ENCODE results near the gene DHX35. TPM values are rescaled to one million over a fixed set of nuclear protein-coding genes. Genes with fewer than 3 reads are reported as not detected.

Gene DHX35
- total and polyA plus RNA-seq, 12 donors = 3.2 to 12.7 (median 7.9) TPM

DNA sequence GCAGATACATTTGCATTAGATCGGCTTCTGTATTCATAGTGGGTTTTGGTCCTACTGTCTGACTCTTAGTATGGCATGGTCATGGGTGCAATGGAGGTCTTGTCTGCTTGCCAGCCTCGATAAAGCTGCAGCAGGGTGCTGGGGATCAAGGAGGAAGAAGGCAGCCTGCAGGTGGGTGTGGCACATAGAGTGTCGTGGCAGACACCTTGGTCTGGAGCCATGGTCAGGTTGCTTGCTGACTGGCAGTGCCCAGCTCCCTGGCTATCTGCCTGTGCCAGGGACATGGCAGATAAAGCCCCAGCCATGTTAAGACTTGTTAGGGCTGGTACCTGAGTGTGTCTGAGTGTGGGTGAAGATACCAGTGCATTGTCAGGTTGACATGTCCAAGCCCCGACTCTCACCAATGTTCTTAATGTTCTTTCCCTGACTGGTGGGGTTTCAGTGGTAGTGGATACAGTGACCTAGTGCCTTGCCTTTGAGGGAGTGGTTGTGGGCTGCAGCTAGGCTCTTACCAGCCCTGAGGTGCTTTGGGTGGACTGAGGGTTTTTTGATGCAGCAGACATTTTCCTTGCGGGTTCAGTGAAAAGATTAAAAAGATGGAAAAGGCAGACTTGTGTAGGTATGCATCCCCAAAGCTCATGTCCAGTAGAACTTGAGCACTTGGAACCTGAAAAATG lies 34.1 kb upstream of the DHX35 start:
- no peak for DNase-seq
- Histone ChIP-seq H3K36me3 (replicated peaks in 1 of 2) (no peaks in the 10 kb centered on the region), H3K9me3 (replicated peaks in 1 of 3) (no peaks in the 10 kb centered on the region), H3K4me1 (replicated peaks in 1 of 2) (peaks cover 10% of the 10 kb centered on the region in 2 donors), H3K27me3 (no peaks in the 10 kb centered on the region), H3K4me3 (no peak overlapping the region), H3K27ac (no peak overlapping the region)
- 77 to 94% (median 79%) methylated on average over 5 of the region's 5 CpGs for WGBS, 4 donors
- no peak for TF ChIP-seq POLR2A (IDR thresholded peaks at IDR 0.05)
- TF ChIP-seq, protein P1, sequence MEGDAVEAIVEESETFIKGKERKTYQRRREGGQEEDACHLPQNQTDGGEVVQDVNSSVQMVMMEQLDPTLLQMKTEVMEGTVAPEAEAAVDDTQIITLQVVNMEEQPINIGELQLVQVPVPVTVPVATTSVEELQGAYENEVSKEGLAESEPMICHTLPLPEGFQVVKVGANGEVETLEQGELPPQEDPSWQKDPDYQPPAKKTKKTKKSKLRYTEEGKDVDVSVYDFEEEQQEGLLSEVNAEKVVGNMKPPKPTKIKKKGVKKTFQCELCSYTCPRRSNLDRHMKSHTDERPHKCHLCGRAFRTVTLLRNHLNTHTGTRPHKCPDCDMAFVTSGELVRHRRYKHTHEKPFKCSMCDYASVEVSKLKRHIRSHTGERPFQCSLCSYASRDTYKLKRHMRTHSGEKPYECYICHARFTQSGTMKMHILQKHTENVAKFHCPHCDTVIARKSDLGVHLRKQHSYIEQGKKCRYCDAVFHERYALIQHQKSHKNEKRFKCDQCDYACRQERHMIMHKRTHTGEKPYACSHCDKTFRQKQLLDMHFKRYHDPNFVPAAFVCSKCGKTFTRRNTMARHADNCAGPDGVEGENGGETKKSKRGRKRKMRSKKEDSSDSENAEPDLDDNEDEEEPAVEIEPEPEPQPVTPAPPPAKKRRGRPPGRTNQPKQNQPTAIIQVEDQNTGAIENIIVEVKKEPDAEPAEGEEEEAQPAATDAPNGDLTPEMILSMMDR (IDR thresholded peaks at IDR 0.05) = no peak
- intact Hi-C loops (cut with DNase I) = loop anchor here (5.0 kb wide), 1 partner anchor 119 kb away; no protein-coding TSS in a partner anchor

DNA sequence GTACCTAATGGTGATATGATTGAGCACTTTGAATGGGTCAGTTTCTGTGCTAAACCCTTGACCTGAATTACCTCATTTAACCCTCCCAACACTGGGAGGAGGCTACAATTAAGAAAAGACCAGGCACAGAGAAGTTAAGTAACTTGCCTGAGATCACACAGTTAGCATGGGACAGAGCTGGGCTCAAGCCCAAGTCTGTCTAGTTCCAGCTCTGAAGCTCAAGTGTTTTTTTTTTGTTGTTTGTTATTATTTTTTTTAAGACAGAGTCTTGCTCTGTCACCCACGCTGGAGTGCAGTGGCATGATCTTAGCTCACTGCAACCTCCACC lies 31.9 kb upstream of the DHX35 start:
- Histone ChIP-seq H3K4me3 (no peak overlapping the region), H3K9me3 (replicated peaks in 1 of 3) (no peaks in the 10 kb centered on the region), H3K27me3 (no peaks in the 10 kb centered on the region), H3K4me1 (replicated peaks in 1 of 2) (peaks cover 10% of the 10 kb centered on the region in 2 donors), H3K27ac (no peak overlapping the region), H3K36me3 (replicated peaks in 1 of 2) (no peaks in the 10 kb centered on the region)
- 79 to 100% (median 91%) methylated on average over 1 of the region's 1 CpG for WGBS, 4 donors
- TF ChIP-seq, protein P1 (IDR thresholded peaks at IDR 0.05) = no peak
- TF ChIP-seq POLR2A (IDR thresholded peaks at IDR 0.05) = no peak
- intact Hi-C loops (cut with DNase I) = no loop called here
- no peak for DNase-seq

DNA sequence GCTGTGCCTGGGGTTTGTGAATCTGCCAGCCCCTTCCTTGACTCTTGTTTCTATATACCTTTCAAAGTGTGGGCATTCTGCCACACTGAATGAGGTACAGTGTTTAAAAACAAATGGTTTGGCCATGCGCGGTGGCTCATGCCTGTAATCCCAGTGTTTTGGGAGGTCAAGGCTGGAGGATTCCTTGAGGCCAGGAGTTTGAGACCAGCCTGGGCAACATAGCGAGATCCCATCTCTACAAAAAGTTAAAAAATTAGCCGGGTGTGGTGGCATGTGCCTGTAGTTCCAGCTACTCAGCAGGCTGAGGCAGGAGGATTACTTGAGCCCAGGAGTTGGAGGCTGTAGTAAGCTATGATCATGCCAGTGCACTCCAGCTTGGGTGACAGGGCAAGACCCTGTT lies 30.2 kb upstream of the DHX35 start:
- Histone ChIP-seq H3K36me3 (replicated peaks in 1 of 2) (no peaks in the 10 kb centered on the region), H3K9me3 (replicated peaks in 1 of 3) (no peaks in the 10 kb centered on the region), H3K27ac (no peak overlapping the region), H3K27me3 (no peaks in the 10 kb centered on the region), H3K4me3 (no peak overlapping the region), H3K4me1 (replicated peaks in 1 of 2) (peaks cover 2 to 3% of the 10 kb centered on the region in 2 donors)
- no peak for TF ChIP-seq POLR2A (IDR thresholded peaks at IDR 0.05)
- TF ChIP-seq, protein P1 (IDR thresholded peaks at IDR 0.05) = no peak
- intact Hi-C loops (cut with DNase I) = no loop called here
- 95 to 98% (median 96%) methylated on average over 4 of the region's 4 CpGs for WGBS, 4 donors
- DNase-seq = no peak

DNA sequence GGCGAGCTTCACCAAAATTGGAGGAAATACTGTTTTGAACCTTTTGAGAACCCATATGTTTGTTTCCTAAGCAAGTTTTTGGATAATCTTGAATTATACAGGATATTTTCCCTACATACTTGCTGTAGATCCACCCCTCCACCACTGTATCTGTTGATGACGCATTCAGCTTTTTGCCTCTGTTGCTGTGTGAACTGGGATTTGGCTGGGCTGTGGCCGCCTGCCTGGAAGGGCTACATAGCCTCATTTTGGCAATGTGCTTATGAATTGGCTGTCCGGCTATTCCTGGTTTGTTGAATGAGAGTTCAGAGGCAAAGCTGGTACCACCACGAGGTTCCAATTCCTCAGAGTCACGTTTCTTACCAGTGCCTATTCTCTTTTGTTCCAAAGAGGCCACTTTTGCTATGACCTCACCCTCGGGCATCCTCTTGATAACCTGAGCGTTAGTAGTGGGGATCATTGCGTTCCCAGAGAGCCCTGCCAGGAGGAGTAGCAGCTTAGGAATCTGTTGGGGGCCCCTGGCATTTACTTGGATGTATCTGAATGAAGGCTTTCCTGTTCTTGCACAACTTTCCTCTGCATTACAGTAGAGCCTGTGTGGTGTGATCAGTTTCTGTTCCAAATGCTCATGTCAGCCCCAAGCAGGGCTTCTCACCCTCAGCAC lies 29.6 kb upstream of the DHX35 start:
- Histone ChIP-seq H3K27me3 (no peaks in the 10 kb centered on the region), H3K4me1 (replicated peaks in 1 of 2) (no peaks in the 10 kb centered on the region), H3K4me3 (no peak overlapping the region), H3K27ac (no peak overlapping the region), H3K9me3 (replicated peaks in 1 of 3) (no peaks in the 10 kb centered on the region), H3K36me3 (replicated peaks in 1 of 2) (no peaks in the 10 kb centered on the region)
- WGBS, 4 donors = 80 to 93% (median 85%) methylated on average over 9 of the region's 9 CpGs
- intact Hi-C loops (cut with DNase I) = no loop called here
- no peak for TF ChIP-seq POLR2A (IDR thresholded peaks at IDR 0.05)
- TF ChIP-seq, protein P1 (IDR thresholded peaks at IDR 0.05) = no peak
- DNase-seq = no peak
